Lung (tissue), 12 donors: ENCODE results near the gene CES2. TPM values are rescaled to one million over a fixed set of nuclear protein-coding genes. Genes with fewer than 3 reads are reported as not detected.

Source experiments
- ATAC-seq: fragments of 200-7000 bp; cut with Tn5 transposase; one replicate; pipeline ENCODE4 v1.9.1; 2020; ENCODE audit warnings: moderate number of reproducible peaks; ENCODE audit not compliant: insufficient read depth, low FRiP score
- DNase-seq, 3 donors: peaks; one replicate each; pipeline ENCODE4 v3.0.0-alpha.2; 2013 to 2017
- H3K27ac ChIP-seq, 2 donors: one replicate each; pipeline ENCODE4 v1.5.1; 2013; ENCODE audit warnings: mild to moderate bottlenecking in 2 of 2, moderate library complexity in 2 of 2, control low read depth in 1 of 2, inconsistent platforms in 1 of 2, low read depth in 1 of 2, low read length in 1 of 2
- H3K27me3 ChIP-seq, 3 donors: one replicate each; pipeline ENCODE4 v1.5.1; 2013; ENCODE audit warnings: low read length in 2 of 3; ENCODE audit not compliant: control insufficient read depth in 3 of 3, insufficient read depth in 3 of 3
- H3K36me3 ChIP-seq, 4 donors: one replicate each; pipeline ENCODE4 v1.5.1; 2013; ENCODE audit warnings: low read length in 4 of 4, mild to moderate bottlenecking in 1 of 4, moderate library complexity in 1 of 4; ENCODE audit not compliant: control insufficient read depth in 4 of 4, insufficient read depth in 4 of 4
- H3K4me1 ChIP-seq, 5 donors: one replicate each; pipeline ENCODE4 v1.5.1; 2013; ENCODE audit warnings: low read length in 5 of 5, mild to moderate bottlenecking in 2 of 5, moderate library complexity in 1 of 5; ENCODE audit not compliant: control insufficient read depth in 5 of 5, insufficient read depth in 5 of 5
- H3K4me3 ChIP-seq: one replicate; pipeline ENCODE4 v1.5.1; 2013; ENCODE audit warnings: mild to moderate bottlenecking, control low read depth, moderate library complexity
- H3K9ac ChIP-seq, 2 donors: one replicate each; pipeline ENCODE4 v1.5.1; 2013; ENCODE audit warnings: low read length in 2 of 2, control low read depth in 1 of 2; ENCODE audit not compliant: insufficient read depth in 1 of 2
- H3K9me3 ChIP-seq, 4 donors: one replicate each; pipeline ENCODE4 v1.5.1; 2013; ENCODE audit warnings: low read length in 3 of 4, mild to moderate bottlenecking in 1 of 4, moderate library complexity in 1 of 4; ENCODE audit not compliant: control insufficient read depth in 4 of 4, insufficient read depth in 3 of 4
- CTCF ChIP-seq: IDR thresholded peaks from 2 replicates; pipeline ENCODE4 v1.5.1; 2012; ENCODE audit warnings: mild to moderate bottlenecking; ENCODE audit errors: control extremely low read depth, extremely low read depth
- WGBS, 2 donors: extraction: QIAGEN DNeasy Blood & Tissue Kit; methylation state at CpG; one replicate each; pipeline ENCODE4 v1.1.7; 2013; 5-methylcytosine and 5-hydroxymethylcytosine counted together
- polyA plus RNA-seq, 2 donors: library from polyadenylated mRNA; stranded (reverse); fragments of 200-250 nt; gene quantifications; one replicate each; pipeline ENCODE4 v1.2.1, GENCODE V29; 2013
- total RNA-seq, 2 donors: library from RNA; depleted of rRNA in 1 of 2; stranded (reverse); fragments of >200 nt in 1 of 2; gene quantifications; one replicate each; pipeline ENCODE4 v1.2.1, GENCODE V29; 2014 to 2021
- donor health status: control.
- donor health status: control.
- donor health status: Bipolar disorder and iron deficiency.
- donor health status: healthy.
- donor health status: DM: yes; HTN: yes; CAD: no.

Gene CES2
- total and polyA plus RNA-seq, 4 donors, result 24.6 to 51.0 (median 26.2) TPM

GRCh38 chr16:66908116-66908515 is 27.2 kb upstream of the CES2 start:
- no peaks in the 10 kb centered on the region for H3K27me3 ChIP-seq
- DNase-seq, result no peak
- no peaks in the 10 kb centered on the region for H3K36me3 ChIP-seq
- no peak overlapping the region for H3K27ac ChIP-seq
- H3K9me3 ChIP-seq, result no peaks in the 10 kb centered on the region
- no peak overlapping the region for H3K9ac ChIP-seq
- no peak for ATAC-seq
- no peak overlapping the region for H3K4me3 ChIP-seq
- 90 to 92% methylated on average over 3 of the region's 3 CpGs for WGBS, 2 donors
- peaks cover 7 to 32% (median 21%) of the 10 kb centered on the region in 5 donors for H3K4me1 ChIP-seq
- TF ChIP-seq CTCF, result no peak

- Histone ChIP-seq H3K27ac (no peak overlapping the region), H3K4me1 (peaks cover 5 to 24% (median 14%) of the 10 kb centered on the region in 5 donors), H3K9me3 (no peaks in the 10 kb centered on the region), H3K4me3 (no peak overlapping the region), H3K36me3 (no peaks in the 10 kb centered on the region), H3K9ac (no peak overlapping the region), H3K27me3 (no peaks in the 10 kb centered on the region)
- no peak for DNase-seq
- ATAC-seq, result no peak
- TF ChIP-seq CTCF, result no peak
- 93 to 95% methylated on average over 14 of the region's 14 CpGs for WGBS, 2 donors
Measured at GRCh38 chr16:66908762-66909559, 26.4 kb upstream of the CES2 start.

- TF ChIP-seq CTCF, result no peak
- no peak overlapping the region for H3K27ac ChIP-seq
- DNase-seq (no peak), ATAC-seq (no peak)
- peaks cover 2 to 10% (median 6%) of the 10 kb centered on the region in 5 donors for H3K4me1 ChIP-seq
- H3K4me3 ChIP-seq, result no peak overlapping the region
- H3K9ac ChIP-seq, result no peak overlapping the region
- H3K36me3 ChIP-seq, result no peaks in the 10 kb centered on the region
- H3K9me3 ChIP-seq, result no peaks in the 10 kb centered on the region
- WGBS, 2 donors, result 89% methylated on average over 14 of the region's 14 CpGs
- H3K27me3 ChIP-seq, result no peaks in the 10 kb centered on the region
Measured at GRCh38 chr16:66910175-66910940, 25.0 kb upstream of the CES2 start.
